Activated CD4-positive, alpha-beta T cell treated with anti-CD3 and anti-CD28 coated beads for 36 hours (primary cell): ENCODE data around the gene ENO3. TPM values are rescaled to one million over a fixed set of nuclear protein-coding genes. Genes with fewer than 3 reads are reported as not detected.

Experiments used
- ATAC-seq: fragments of 200-7000 bp; cut with Tn5 transposase; one replicate; pipeline ENCODE4 v1.10.0; 2021; ENCODE audit warnings: mild to moderate bottlenecking, moderate library complexity
- CTCF ChIA-PET: fragments of 350-600 bp; sonication (Branson Sonifier 250); formaldehyde crosslinking; loops from one replicate; lab custom pipeline; 2021; ENCODE audit warnings: antibody characterized with exemption; lab: Charles Lee
- POLR2A ChIA-PET: fragments of 350-600 bp; sonication (Branson Sonifier 250); formaldehyde crosslinking; loops from one replicate; lab custom pipeline; 2021; ENCODE audit warnings: antibody characterized with exemption, inconsistent platforms; lab: Charles Lee
- DNase-seq: peaks from one replicate; pipeline ENCODE4 v3.0.0-alpha.2; 2020
- H3K27ac Mint-ChIP-seq: one replicate; pipeline ENCODE4 v1.8.0; 2021; ENCODE audit warnings: mixed read lengths
- H3K27me3 Mint-ChIP-seq: one replicate; pipeline ENCODE4 v1.8.0; 2021; ENCODE audit warnings: mixed read lengths
- H3K36me3 Mint-ChIP-seq: one replicate; pipeline ENCODE4 v1.8.0; 2021; ENCODE audit warnings: low read depth, mixed read lengths
- H3K4me1 Mint-ChIP-seq: one replicate; pipeline ENCODE4 v1.8.0; 2021; ENCODE audit warnings: mixed read lengths
- H3K4me3 Mint-ChIP-seq: one replicate; pipeline ENCODE4 v1.8.0; 2021; ENCODE audit warnings: mild to moderate bottlenecking, moderate library complexity, mixed read lengths
- H3K9me3 Mint-ChIP-seq: one replicate; pipeline ENCODE4 v1.8.0; 2021; ENCODE audit warnings: low read depth, mixed read lengths
- intact Hi-C, 2 experiments: fragments of 100-400 bp; cut with DNase I in 1 of 2; cut with micrococcal nuclease in 1 of 2; formaldehyde crosslinking; loops; one replicate each; pipeline versions ENCODE4 v1.14.2 to v1.15.1; 2022 to 2024; cut with DNase I, micrococcal nuclease
- total RNA-seq, 2 experiments: library from RNA; stranded (reverse); gene quantifications; one replicate each; pipeline ENCODE4 v1.2.3, GENCODE V29; 2021

Gene ENO3
- total RNA-seq, 2 experiments from 2014 or later, result 32.0 to 32.9 TPM

GRCh38 chr17:4944163-4944553 is 6.8 kb upstream of the ENO3 start:
- intact Hi-C loops, result loop anchor here (5.0 to 10.0 kb wide), 7 partner anchors 37 to 1222 kb away; partner anchors contain the start of genes ANKFY1 (in 1 of the 2), ATP2A3 (in 1 of the 2), GGT6 (in 1 of the 2) and HASPIN (in 1 of the 2)
- no peaks in the 10 kb centered on the region for H3K9me3 Mint-ChIP-seq
- POLR2A ChIA-PET, result interaction anchor here (0.6 to 9.2 kb wide), 2 partner anchors 24 to 234 kb away, joined by 3 to 80 read pairs; partner anchors contain the start of genes ARRB2 and SPAG7
- CTCF ChIA-PET, result interaction anchor here (0.5 to 0.7 kb wide), 2 partner anchors 154 to 588 kb away, joined by 3 to 4 read pairs; no protein-coding TSS in a partner anchor
- peaks cover 79% of the 10 kb centered on the region for H3K36me3 Mint-ChIP-seq
- peak overlapping the region; percentile 86 for H3K27ac Mint-ChIP-seq
- H3K4me1 Mint-ChIP-seq, result peaks cover 47% of the 10 kb centered on the region
- DNase-seq, result peak; percentile 76
- H3K27me3 Mint-ChIP-seq, result no peaks in the 10 kb centered on the region
- ATAC-seq, result peak; percentile 23
- H3K4me3 Mint-ChIP-seq, result peak overlapping the region; percentile 99

DNA sequence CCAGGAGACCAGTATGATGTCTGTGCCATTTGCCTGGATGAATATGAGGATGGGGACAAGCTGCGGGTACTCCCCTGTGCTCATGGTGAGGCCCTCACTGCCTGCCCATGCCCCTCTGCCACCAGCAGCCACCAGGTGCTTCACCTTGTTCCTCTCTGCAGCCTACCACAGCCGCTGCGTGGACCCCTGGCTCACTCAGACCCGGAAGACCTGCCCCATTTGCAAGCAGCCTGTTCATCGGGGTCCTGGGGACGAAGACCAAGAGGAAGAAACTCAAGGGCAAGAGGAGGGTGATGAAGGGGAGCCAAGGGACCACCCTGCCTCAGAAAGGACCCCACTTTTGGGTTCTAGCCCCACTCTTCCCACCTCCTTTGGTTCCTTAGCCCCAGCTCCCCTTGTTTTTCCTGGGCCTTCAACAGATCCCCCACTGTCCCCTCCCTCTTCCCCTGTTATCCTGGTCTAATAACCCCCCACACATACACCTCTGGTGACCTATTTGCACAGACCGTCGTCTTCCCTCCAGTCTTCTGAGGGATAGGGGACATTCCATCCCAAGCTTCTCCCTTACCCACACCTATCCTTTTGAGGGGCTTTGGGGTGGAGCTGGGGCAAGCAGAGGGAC is 6.3 kb upstream of the ENO3 start:
- POLR2A ChIA-PET, result interaction anchor here (0.6 to 9.2 kb wide), 2 partner anchors 23 to 234 kb away, joined by 3 to 80 read pairs; partner anchors contain the start of genes ARRB2 and SPAG7
- CTCF ChIA-PET, result interaction anchor here (0.5 kb wide), 1 partner anchor 154 kb away, joined by 4 read pairs; no protein-coding TSS in a partner anchor
- H3K4me3 Mint-ChIP-seq, result peak overlapping the region; percentile 99
- no peaks in the 10 kb centered on the region for H3K27me3 Mint-ChIP-seq
- DNase-seq (peak; percentile 63), ATAC-seq (no peak)
- intact Hi-C loops, result loop anchor here (1.0 to 10.0 kb wide), 11 partner anchors 25 to 1698 kb away; partner anchors contain the start of genes ANKFY1 (in 1 of the 2), ATP2A3 (in 1 of the 2), GGT6 (in 1 of the 2) and HASPIN (in 1 of the 2)
- H3K27ac Mint-ChIP-seq, result peak overlapping the region; percentile 86
- peaks cover 47% of the 10 kb centered on the region for H3K4me1 Mint-ChIP-seq
- H3K9me3 Mint-ChIP-seq, result no peaks in the 10 kb centered on the region
- H3K36me3 Mint-ChIP-seq, result peaks cover 77% of the 10 kb centered on the region

- Mint-ChIP-seq H3K9me3 (no peaks in the 10 kb centered on the region), H3K4me3 (peak overlapping the region; percentile 99), H3K27ac (peak overlapping the region; percentile 86), H3K36me3 (peaks cover 73% of the 10 kb centered on the region), H3K27me3 (no peaks in the 10 kb centered on the region), H3K4me1 (peaks cover 49% of the 10 kb centered on the region)
- intact Hi-C loops, result loop anchor here (1.0 to 10.0 kb wide), 6 partner anchors 24 to 1697 kb away; partner anchors contain the start of genes ATP2A3 (in 1 of the 2), KIAA0753 (in 1 of the 2), PSMB6 (in 1 of the 2) and TXNDC17 (in 1 of the 2)
- POLR2A ChIA-PET, result interaction anchor here (9.2 kb wide), 1 partner anchor 22 kb away, joined by 80 read pairs; the partner anchor contains the start of gene SPAG7
- DNase-seq (peak; percentile 93), ATAC-seq (peak; percentile 47)
- CTCF ChIA-PET, result interaction anchor here (1.2 to 1.3 kb wide), 2 partner anchors 13 to 24 kb away, joined by 6 read pairs; no protein-coding TSS in a partner anchor
Measured at GRCh38 chr17:4945176-4945943, 5.6 kb upstream of the ENO3 start.

GRCh38 chr17:4945944-4946280 is 5.0 kb upstream of the ENO3 start:
- Mint-ChIP-seq H3K27me3 (no peaks in the 10 kb centered on the region), H3K4me3 (peak overlapping the region; percentile 99), H3K36me3 (peaks cover 68% of the 10 kb centered on the region), H3K9me3 (no peaks in the 10 kb centered on the region), H3K27ac (peak overlapping the region; percentile 86), H3K4me1 (peaks cover 54% of the 10 kb centered on the region)
- intact Hi-C loops, result loop anchor here (1.0 to 10.0 kb wide), 6 partner anchors 23 to 1696 kb away; partner anchors contain the start of genes ATP2A3 (in 1 of the 2), KIAA0753 (in 1 of the 2), PSMB6 (in 1 of the 2) and TXNDC17 (in 1 of the 2)
- no peak for ATAC-seq
- ChIA-PET POLR2A (interaction anchor here (9.2 kb wide), 1 partner anchor 22 kb away, joined by 80 read pairs; the partner anchor contains the start of gene SPAG7), CTCF (interaction anchor here (1.2 to 1.3 kb wide), 2 partner anchors 12 to 24 kb away, joined by 6 read pairs; no protein-coding TSS in a partner anchor)
- DNase-seq, result no peak

DNA sequence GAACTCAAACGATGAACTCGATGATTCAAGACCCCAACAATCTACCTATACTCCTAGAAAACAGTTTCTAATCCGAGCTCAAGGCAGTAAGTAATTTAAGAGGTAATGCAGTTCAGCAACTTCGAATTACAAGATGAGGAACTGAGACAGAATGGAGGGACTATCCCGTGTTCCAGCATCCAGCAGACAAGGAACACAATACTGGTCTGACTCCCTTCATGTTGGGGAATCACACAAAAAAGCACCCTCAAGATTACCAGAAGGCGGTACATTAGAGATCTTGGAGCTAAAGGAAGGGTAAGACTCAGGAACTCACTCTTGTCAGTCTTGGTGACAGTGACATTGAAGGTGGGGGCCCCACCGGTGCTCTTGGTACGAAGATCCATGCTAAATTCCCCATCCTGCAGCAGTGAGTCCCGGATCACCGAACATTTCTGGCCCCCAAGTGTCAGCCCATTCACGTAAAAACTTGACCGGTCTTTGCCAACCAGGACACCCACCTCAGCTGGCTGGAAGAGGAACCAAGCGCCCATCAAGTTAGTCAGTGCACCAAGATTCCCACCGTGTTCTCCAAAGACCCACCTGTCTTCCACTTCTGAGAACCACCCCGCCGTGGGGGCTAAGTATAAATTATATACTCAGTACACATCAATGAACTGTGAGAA is 4.5 kb upstream of the ENO3 start:
- Mint-ChIP-seq H3K4me1 (peaks cover 55% of the 10 kb centered on the region), H3K9me3 (no peaks in the 10 kb centered on the region), H3K36me3 (peaks cover 63% of the 10 kb centered on the region), H3K4me3 (peak overlapping the region; percentile 99), H3K27me3 (no peaks in the 10 kb centered on the region), H3K27ac (peak overlapping the region; percentile 86)
- no peak for ATAC-seq
- ChIA-PET CTCF (interaction anchor here (1.2 to 1.3 kb wide), 2 partner anchors 12 to 23 kb away, joined by 6 read pairs; no protein-coding TSS in a partner anchor), POLR2A (interaction anchor here (9.2 kb wide), 1 partner anchor 21 kb away, joined by 80 read pairs; the partner anchor contains the start of gene SPAG7)
- intact Hi-C loops, result loop anchor here (5.0 to 10.0 kb wide), 5 partner anchors 149 to 1696 kb away; partner anchors contain the start of genes ATP2A3 (in 1 of the 2), KIAA0753 (in 1 of the 2), PSMB6 (in 1 of the 2) and TXNDC17 (in 1 of the 2)
- DNase-seq, result no peak

- ChIA-PET CTCF (interaction anchor here (1.0 kb wide), 1 partner anchor 20 kb away, joined by 4 read pairs; the partner anchor contains the start of gene SPAG7), POLR2A (interaction anchor here (0.6 to 9.2 kb wide), 2 partner anchors 21 to 337 kb away, joined by 4 to 80 read pairs; partner anchors contain the start of gene SPAG7)
- Mint-ChIP-seq H3K27ac (peak overlapping the region; percentile 86), H3K4me3 (peak overlapping the region; percentile 99), H3K36me3 (peaks cover 57% of the 10 kb centered on the region), H3K27me3 (no peaks in the 10 kb centered on the region), H3K9me3 (no peaks in the 10 kb centered on the region), H3K4me1 (peaks cover 53% of the 10 kb centered on the region)
- intact Hi-C loops, result loop anchor here (5.0 to 10.0 kb wide), 5 partner anchors 150 to 1695 kb away; partner anchors contain the start of genes ATP2A3 (in 1 of the 2), KIAA0753 (in 1 of the 2), PSMB6 (in 1 of the 2) and TXNDC17 (in 1 of the 2)
- ATAC-seq, result no peak
- DNase-seq, result no peak
Measured at GRCh38 chr17:4947010-4947410, 3.9 kb upstream of the ENO3 start.

- Mint-ChIP-seq H3K4me1 (peaks cover 47% of the 10 kb centered on the region), H3K4me3 (peak overlapping the region; percentile 99), H3K27me3 (no peaks in the 10 kb centered on the region), H3K36me3 (peaks cover 51% of the 10 kb centered on the region), H3K9me3 (no peaks in the 10 kb centered on the region), H3K27ac (peak overlapping the region; percentile 100)
- intact Hi-C loops, result loop anchor here (1.0 to 10.0 kb wide), 14 partner anchors 7 to 1695 kb away; partner anchors contain the start of genes ARRB2 (in 2 of the 2), RNF167 (in 2 of the 2), SLC25A11 (in 2 of the 2) and ATP2A3 (in 1 of the 2)
- ChIA-PET POLR2A (interaction anchor here (0.6 to 9.2 kb wide), 3 partner anchors 20 to 336 kb away, joined by 3 to 80 read pairs (median 4); partner anchors contain the start of genes KIF1C and SPAG7), CTCF (interaction anchor here (1.0 kb wide), 1 partner anchor 20 kb away, joined by 4 read pairs; the partner anchor contains the start of gene SPAG7)
- ATAC-seq (peak; percentile 6), DNase-seq (peak; percentile 84)
Measured at GRCh38 chr17:4947411-4948165, 3.3 kb upstream of the ENO3 start.

DNA sequence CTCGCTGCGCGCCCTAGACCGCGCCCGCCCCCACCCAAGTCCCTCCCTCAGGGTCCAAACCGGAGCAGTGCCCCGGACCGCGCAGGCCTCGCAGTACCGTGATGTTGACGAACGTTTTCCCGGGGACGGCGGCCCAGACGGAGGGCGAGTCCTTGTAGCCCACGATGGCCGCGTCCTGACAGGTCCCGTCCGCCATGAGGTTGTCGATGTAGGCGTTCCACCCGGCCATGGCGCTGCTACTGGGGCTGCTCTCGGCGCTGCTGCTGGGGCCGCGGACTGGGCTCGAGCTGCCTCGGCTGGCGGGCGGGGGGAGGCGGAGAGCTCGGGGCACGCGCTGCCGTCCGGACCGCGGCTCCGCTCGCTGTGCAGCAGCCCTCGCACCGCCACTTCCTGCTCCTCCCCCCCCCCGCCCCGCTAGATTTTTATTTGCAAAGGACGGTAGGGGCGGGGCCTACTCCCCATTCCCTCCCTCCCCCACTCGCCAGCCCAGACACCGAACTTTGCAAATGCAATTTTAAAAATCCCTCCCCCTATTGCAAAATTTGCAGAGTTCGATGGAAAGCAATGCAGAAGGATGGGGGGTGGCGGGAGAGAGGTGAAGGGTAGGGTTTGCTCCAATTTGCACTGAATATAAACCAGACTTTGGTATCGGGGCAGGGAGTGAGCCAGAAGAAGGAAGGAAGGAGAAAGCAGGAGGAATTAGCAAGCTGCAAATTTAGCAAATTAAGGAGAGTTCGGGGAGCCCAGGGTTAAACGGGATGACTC is 2.6 kb upstream of the ENO3 start, which contains the start of gene PFN1:
Gene PFN1, minus strand, starts transcription at position 365 of the 765 bp plus-strand sequence. Its CDS starts 136 bp downstream, at position 229.
- peak; percentile 23 for ATAC-seq
- CTCF ChIA-PET, result interaction anchor here (0.6 to 1.0 kb wide), 2 partner anchors 19 kb away, joined by 4 to 5 read pairs; partner anchors contain the start of gene SPAG7
- Mint-ChIP-seq H3K4me1 (peaks cover 40% of the 10 kb centered on the region), H3K4me3 (peak within 1 kb of the TSS; percentile 99), H3K36me3 (peaks cover 44% of the 10 kb centered on the region), H3K27ac (peak within 1 kb of the TSS; percentile 100), H3K9me3 (no peaks in the 10 kb centered on the region), H3K27me3 (no peaks in the 10 kb centered on the region)
- POLR2A ChIA-PET, result interaction anchor here (0.8 to 9.2 kb wide), 3 partner anchors 8 to 50 kb away, joined by 3 to 80 read pairs (median 8); partner anchors contain the start of genes KIF1C, RNF167, SLC25A11 and SPAG7
- DNase-seq, result peak; percentile 96
- intact Hi-C loops, result loop anchor here (1.0 to 10.0 kb wide), 14 partner anchors 8 to 1694 kb away; partner anchors contain the start of genes ARRB2 (in 2 of the 2), RNF167 (in 2 of the 2), SLC25A11 (in 2 of the 2) and ATP2A3 (in 1 of the 2)
